GM23338 (cell line): ENCODE results near the gene TRIM37. TPM values are rescaled to one million over a fixed set of nuclear protein-coding genes. Genes with fewer than 3 reads are reported as not detected.

Experiments
- ATAC-seq: fragments of 200-7000 bp; cut with Tn5 transposase; 3 replicates; pipeline ENCODE4 v1.9.1; 2020
- DNase-seq: peaks from one replicate; pipeline ENCODE4 v3.0.0-alpha.2; 2015; ENCODE audit warnings: low spot score
- H2AFZ ChIP-seq: fragments of 200-600 bp; sonication (generic); 2 replicates; pipeline ENCODE4 v1.8.0; 2016; ENCODE audit warnings: antibody characterized with exemption, mild to moderate bottlenecking, moderate library complexity
- H3F3A ChIP-seq: fragments of 200-600 bp; sonication (generic); replicated peaks from 2 replicates; pipeline ENCODE4 v1.8.0; 2017; ENCODE audit warnings: antibody characterized with exemption, mixed run types, low read depth
- H3K27ac ChIP-seq: fragments of 200-600 bp; sonication (generic); 2 replicates; pipeline ENCODE4 v1.6.1; 2016; ENCODE audit warnings: low read depth
- H3K27me3 ChIP-seq: fragments of 200-600 bp; sonication (generic); 2 replicates; pipeline ENCODE4 v1.8.0; 2016; ENCODE audit warnings: mild to moderate bottlenecking, mixed run types, moderate library complexity; ENCODE audit not compliant: insufficient read depth
- H3K36me3 ChIP-seq: fragments of 200-600 bp; sonication (generic); 2 replicates; pipeline ENCODE4 v1.8.0; 2016; ENCODE audit warnings: mild to moderate bottlenecking; ENCODE audit not compliant: insufficient read depth
- H3K4me1 ChIP-seq: fragments of 200-600 bp; sonication (generic); 2 replicates; pipeline ENCODE4 v1.8.0; 2016; ENCODE audit warnings: mild to moderate bottlenecking, moderate library complexity; ENCODE audit not compliant: insufficient read depth
- H3K4me2 ChIP-seq: fragments of 200-600 bp; sonication (generic); 2 replicates; pipeline ENCODE4 v1.7.1; 2017; ENCODE audit warnings: mixed run types
- H3K4me3 ChIP-seq: fragments of 200-600 bp; sonication (generic); 2 replicates; pipeline ENCODE4 v1.6.1; 2016; ENCODE audit warnings: mixed run types
- H3K79me2 ChIP-seq: fragments of 200-600 bp; sonication (generic); replicated peaks from 2 replicates; pipeline ENCODE4 v1.8.0; 2017; ENCODE audit warnings: mild to moderate bottlenecking; ENCODE audit not compliant: insufficient read depth
- H3K9me2 ChIP-seq: fragments of 200-600 bp; sonication (generic); 2 replicates; pipeline ENCODE4 v1.8.0; 2017; ENCODE audit not compliant: insufficient read depth
- H4K20me1 ChIP-seq: fragments of 200-600 bp; sonication (generic); replicated peaks from 2 replicates; pipeline ENCODE4 v1.8.0; 2017; ENCODE audit warnings: mild to moderate bottlenecking; ENCODE audit not compliant: insufficient read depth
- H3K27ac Mint-ChIP-seq: 2 replicates; pipeline ENCODE4 v1.8.0; 2020; ENCODE audit warnings: inconsistent platforms, mild to moderate bottlenecking, moderate library complexity, mixed read lengths
- H3K27me3 Mint-ChIP-seq: 3 replicates; pipeline ENCODE4 v1.8.0; 2022; ENCODE audit warnings: low read depth, mild to moderate bottlenecking, moderate library complexity, mixed read lengths, inconsistent platforms; ENCODE audit not compliant: insufficient read depth, poor library complexity
- H3K36me3 Mint-ChIP-seq: 3 replicates; pipeline ENCODE4 v1.8.0; 2021; ENCODE audit warnings: low read depth, mild to moderate bottlenecking, inconsistent platforms, moderate library complexity, mixed read lengths
- H3K4me1 Mint-ChIP-seq: 3 replicates; pipeline ENCODE4 v1.8.0; 2020; ENCODE audit warnings: mild to moderate bottlenecking, inconsistent platforms, mixed read lengths
- H3K4me3 Mint-ChIP-seq: 3 replicates; pipeline ENCODE4 v1.8.0; 2021; ENCODE audit warnings: moderate library complexity, mild to moderate bottlenecking, inconsistent platforms, mixed read lengths
- H3K9me3 Mint-ChIP-seq: 3 replicates; pipeline ENCODE4 v1.8.0; 2020; ENCODE audit warnings: moderate library complexity, mild to moderate bottlenecking, inconsistent platforms, mixed read lengths
- CREB1 ChIP-seq: fragments of 250-450 bp; sonication (Bioruptor Pico); IDR thresholded peaks from 2 replicates; pipeline ENCODE4 v1.5.0; 2020; ENCODE audit warnings: low read depth, mild to moderate bottlenecking, moderate library complexity
- EZH2 ChIP-seq: fragments of 200-600 bp; sonication (generic); IDR thresholded peaks from one replicate; pipeline ENCODE4 v1.8.0; 2017; ENCODE audit warnings: antibody characterized with exemption, mild to moderate bottlenecking, low read depth; ENCODE audit not compliant: unreplicated experiment
- EZH2phosphoT487 ChIP-seq: fragments of 200-600 bp; sonication (generic); IDR thresholded peaks from one replicate; pipeline ENCODE4 v1.8.1; 2018; ENCODE audit warnings: antibody characterized with exemption; ENCODE audit not compliant: unreplicated experiment
- NANOG ChIP-seq: IDR thresholded peaks from 2 replicates; pipeline ENCODE4 v1.6.1; 2016; ENCODE audit warnings: antibody characterized with exemption, borderline replicate concordance
- STAT1 ChIP-seq: IDR thresholded peaks from one replicate; pipeline ENCODE4 v1.6.1; 2016; ENCODE audit warnings: antibody characterized with exemption; ENCODE audit not compliant: unreplicated experiment
- ZNF114 ChIP-seq: fragments of 250-450 bp; sonication (Bioruptor Pico); IDR thresholded peaks from 2 replicates; pipeline ENCODE4 v1.5.0; 2020; ENCODE audit warnings: mild to moderate bottlenecking, moderate library complexity
- ZNF331 ChIP-seq: fragments of 250-450 bp; sonication (Bioruptor Pico); IDR thresholded peaks from 2 replicates; pipeline ENCODE4 v1.5.0; 2020; ENCODE audit warnings: low read depth, mild to moderate bottlenecking, moderate library complexity
- polyA plus RNA-seq: library from polyadenylated mRNA; unstranded; fragments of >200 nt; fragmentation: Nextera tagmentation; extraction: Ambion mirVana; gene quantifications from 2 replicates; pipeline ENCODE4 v1.2.1, GENCODE V29; 2016
- total RNA-seq: library from RNA; depleted of rRNA; stranded (reverse); fragments of >200 nt; shearing (Covaris generic); gene quantifications from 2 replicates; pipeline ENCODE4 v1.2.3, GENCODE V29; 2014
- TF ChIP-seq, protein P1 (sequence below): IDR thresholded peaks from one replicate; pipeline ENCODE4 v1.6.1; 2018; ENCODE audit warnings: antibody characterized with exemption; ENCODE audit not compliant: unreplicated experiment
- TF ChIP-seq, protein P2 (sequence below): IDR thresholded peaks from 2 replicates; pipeline ENCODE4 v1.6.1; 2016; ENCODE audit warnings: antibody characterized with exemption
- TF ChIP-seq, protein P3 (sequence below): fragments of 250-450 bp; sonication (Bioruptor Pico); IDR thresholded peaks from 2 replicates; pipeline ENCODE4 v1.5.0; 2020; ENCODE audit warnings: mild to moderate bottlenecking, moderate library complexity
- TF ChIP-seq, protein P4 (sequence below), 2 experiments: fragments of 200-600 bp in 1 of 2; sonication (generic) in 1 of 2; conservative IDR thresholded peaks; 2 replicates each; pipeline versions ENCODE4 v1.5.1 to v1.6.1; 2016 to 2017; ENCODE audit warnings: antibody characterized with exemption in 2 of 2, low read depth in 2 of 2, mild to moderate bottlenecking in 2 of 2, moderate library complexity in 1 of 2

The TRIM37 gene
- total and polyA plus RNA-seq, 2 experiments from 2014 or later = 61.1 to 71.2 TPM

DNA sequence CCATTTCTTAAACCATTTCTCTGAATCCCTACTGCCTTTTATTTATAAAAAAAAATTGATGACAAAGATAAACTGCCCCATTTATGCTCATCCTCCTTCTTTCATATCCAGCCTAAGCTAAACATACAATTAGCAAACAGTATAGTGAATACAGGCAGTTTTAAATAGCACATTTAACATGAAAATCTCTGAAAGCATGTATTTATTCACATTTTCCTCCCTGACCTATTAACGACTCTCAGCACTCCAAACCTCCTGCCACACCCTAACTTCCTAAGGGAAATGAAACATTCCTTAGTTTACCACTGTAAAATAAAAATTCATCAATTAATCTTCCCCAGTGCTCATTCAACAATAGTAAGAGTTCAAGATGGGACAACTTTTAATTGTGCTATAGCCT lies 56.9 kb downstream of the TRIM37 start (continued):
- TF ChIP-seq, protein P1, sequence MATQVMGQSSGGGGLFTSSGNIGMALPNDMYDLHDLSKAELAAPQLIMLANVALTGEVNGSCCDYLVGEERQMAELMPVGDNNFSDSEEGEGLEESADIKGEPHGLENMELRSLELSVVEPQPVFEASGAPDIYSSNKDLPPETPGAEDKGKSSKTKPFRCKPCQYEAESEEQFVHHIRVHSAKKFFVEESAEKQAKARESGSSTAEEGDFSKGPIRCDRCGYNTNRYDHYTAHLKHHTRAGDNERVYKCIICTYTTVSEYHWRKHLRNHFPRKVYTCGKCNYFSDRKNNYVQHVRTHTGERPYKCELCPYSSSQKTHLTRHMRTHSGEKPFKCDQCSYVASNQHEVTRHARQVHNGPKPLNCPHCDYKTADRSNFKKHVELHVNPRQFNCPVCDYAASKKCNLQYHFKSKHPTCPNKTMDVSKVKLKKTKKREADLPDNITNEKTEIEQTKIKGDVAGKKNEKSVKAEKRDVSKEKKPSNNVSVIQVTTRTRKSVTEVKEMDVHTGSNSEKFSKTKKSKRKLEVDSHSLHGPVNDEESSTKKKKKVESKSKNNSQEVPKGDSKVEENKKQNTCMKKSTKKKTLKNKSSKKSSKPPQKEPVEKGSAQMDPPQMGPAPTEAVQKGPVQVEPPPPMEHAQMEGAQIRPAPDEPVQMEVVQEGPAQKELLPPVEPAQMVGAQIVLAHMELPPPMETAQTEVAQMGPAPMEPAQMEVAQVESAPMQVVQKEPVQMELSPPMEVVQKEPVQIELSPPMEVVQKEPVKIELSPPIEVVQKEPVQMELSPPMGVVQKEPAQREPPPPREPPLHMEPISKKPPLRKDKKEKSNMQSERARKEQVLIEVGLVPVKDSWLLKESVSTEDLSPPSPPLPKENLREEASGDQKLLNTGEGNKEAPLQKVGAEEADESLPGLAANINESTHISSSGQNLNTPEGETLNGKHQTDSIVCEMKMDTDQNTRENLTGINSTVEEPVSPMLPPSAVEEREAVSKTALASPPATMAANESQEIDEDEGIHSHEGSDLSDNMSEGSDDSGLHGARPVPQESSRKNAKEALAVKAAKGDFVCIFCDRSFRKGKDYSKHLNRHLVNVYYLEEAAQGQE = no peak
- TF ChIP-seq, protein P2, sequence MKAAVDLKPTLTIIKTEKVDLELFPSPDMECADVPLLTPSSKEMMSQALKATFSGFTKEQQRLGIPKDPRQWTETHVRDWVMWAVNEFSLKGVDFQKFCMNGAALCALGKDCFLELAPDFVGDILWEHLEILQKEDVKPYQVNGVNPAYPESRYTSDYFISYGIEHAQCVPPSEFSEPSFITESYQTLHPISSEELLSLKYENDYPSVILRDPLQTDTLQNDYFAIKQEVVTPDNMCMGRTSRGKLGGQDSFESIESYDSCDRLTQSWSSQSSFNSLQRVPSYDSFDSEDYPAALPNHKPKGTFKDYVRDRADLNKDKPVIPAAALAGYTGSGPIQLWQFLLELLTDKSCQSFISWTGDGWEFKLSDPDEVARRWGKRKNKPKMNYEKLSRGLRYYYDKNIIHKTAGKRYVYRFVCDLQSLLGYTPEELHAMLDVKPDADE = no peak
- TF ChIP-seq EZH2phosphoT487 (no peak), NANOG (no peak), ZNF114 (CRISPR knock-in tag) (no peak), EZH2 (no peak)

DNA sequence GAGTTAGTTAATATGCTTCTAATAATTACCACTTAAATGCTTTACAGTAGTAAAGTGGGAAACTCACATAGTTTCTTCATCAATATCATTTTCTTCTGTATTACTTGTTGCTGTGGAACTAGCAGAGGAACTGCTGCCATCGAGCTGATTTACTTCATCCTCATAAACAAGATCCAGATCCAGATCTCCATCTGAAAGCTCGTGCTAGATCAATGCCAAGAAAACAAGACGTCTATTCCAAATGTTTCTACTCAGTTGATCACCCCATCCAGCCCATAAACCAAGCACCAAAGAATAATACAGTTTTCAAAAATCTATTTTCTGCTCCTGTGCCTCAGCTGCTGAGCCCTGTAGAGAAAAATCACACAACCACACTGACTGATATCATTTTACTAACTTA lies 59.1 kb downstream of the TRIM37 start:
- ATAC-seq (no peak), DNase-seq (no peak)
- no peak overlapping the region for H3K4me2 ChIP-seq
- H3K79me2 ChIP-seq = no peaks in the 10 kb centered on the region
- no peaks in the 10 kb centered on the region for H3K9me2 ChIP-seq
- peaks cover 9% of the 10 kb centered on the region; the same call in 1 of the 2 replicates for H4K20me1 ChIP-seq
- no peak overlapping the region for H3K27ac ChIP-seq
- H3K36me3 ChIP-seq = peaks cover 13% of the 10 kb centered on the region
- H3K36me3 Mint-ChIP-seq = peaks cover 54% of the 10 kb centered on the region
- no peaks in the 10 kb centered on the region for H3K4me1 ChIP-seq
- H3K27ac Mint-ChIP-seq = no peak overlapping the region
- no peak overlapping the region for H3K4me3 Mint-ChIP-seq
- no peaks in the 10 kb centered on the region for H3F3A ChIP-seq
- no peaks in the 10 kb centered on the region for H3K4me1 Mint-ChIP-seq
- H3K27me3 ChIP-seq = no peaks in the 10 kb centered on the region
- no peaks in the 10 kb centered on the region for H3K9me3 Mint-ChIP-seq
- H3K4me3 ChIP-seq = no peak overlapping the region
- H3K27me3 Mint-ChIP-seq = no peaks in the 10 kb centered on the region
- H2AFZ ChIP-seq = no peak overlapping the region
- TF ChIP-seq EZH2phosphoT487 (no peak), EZH2 (no peak), ZNF331 (CRISPR knock-in tag) (no peak), ZNF114 (CRISPR knock-in tag) (no peak), STAT1 (no peak), CREB1 (CRISPR knock-in tag) (no peak)
- TF ChIP-seq, protein P3, sequence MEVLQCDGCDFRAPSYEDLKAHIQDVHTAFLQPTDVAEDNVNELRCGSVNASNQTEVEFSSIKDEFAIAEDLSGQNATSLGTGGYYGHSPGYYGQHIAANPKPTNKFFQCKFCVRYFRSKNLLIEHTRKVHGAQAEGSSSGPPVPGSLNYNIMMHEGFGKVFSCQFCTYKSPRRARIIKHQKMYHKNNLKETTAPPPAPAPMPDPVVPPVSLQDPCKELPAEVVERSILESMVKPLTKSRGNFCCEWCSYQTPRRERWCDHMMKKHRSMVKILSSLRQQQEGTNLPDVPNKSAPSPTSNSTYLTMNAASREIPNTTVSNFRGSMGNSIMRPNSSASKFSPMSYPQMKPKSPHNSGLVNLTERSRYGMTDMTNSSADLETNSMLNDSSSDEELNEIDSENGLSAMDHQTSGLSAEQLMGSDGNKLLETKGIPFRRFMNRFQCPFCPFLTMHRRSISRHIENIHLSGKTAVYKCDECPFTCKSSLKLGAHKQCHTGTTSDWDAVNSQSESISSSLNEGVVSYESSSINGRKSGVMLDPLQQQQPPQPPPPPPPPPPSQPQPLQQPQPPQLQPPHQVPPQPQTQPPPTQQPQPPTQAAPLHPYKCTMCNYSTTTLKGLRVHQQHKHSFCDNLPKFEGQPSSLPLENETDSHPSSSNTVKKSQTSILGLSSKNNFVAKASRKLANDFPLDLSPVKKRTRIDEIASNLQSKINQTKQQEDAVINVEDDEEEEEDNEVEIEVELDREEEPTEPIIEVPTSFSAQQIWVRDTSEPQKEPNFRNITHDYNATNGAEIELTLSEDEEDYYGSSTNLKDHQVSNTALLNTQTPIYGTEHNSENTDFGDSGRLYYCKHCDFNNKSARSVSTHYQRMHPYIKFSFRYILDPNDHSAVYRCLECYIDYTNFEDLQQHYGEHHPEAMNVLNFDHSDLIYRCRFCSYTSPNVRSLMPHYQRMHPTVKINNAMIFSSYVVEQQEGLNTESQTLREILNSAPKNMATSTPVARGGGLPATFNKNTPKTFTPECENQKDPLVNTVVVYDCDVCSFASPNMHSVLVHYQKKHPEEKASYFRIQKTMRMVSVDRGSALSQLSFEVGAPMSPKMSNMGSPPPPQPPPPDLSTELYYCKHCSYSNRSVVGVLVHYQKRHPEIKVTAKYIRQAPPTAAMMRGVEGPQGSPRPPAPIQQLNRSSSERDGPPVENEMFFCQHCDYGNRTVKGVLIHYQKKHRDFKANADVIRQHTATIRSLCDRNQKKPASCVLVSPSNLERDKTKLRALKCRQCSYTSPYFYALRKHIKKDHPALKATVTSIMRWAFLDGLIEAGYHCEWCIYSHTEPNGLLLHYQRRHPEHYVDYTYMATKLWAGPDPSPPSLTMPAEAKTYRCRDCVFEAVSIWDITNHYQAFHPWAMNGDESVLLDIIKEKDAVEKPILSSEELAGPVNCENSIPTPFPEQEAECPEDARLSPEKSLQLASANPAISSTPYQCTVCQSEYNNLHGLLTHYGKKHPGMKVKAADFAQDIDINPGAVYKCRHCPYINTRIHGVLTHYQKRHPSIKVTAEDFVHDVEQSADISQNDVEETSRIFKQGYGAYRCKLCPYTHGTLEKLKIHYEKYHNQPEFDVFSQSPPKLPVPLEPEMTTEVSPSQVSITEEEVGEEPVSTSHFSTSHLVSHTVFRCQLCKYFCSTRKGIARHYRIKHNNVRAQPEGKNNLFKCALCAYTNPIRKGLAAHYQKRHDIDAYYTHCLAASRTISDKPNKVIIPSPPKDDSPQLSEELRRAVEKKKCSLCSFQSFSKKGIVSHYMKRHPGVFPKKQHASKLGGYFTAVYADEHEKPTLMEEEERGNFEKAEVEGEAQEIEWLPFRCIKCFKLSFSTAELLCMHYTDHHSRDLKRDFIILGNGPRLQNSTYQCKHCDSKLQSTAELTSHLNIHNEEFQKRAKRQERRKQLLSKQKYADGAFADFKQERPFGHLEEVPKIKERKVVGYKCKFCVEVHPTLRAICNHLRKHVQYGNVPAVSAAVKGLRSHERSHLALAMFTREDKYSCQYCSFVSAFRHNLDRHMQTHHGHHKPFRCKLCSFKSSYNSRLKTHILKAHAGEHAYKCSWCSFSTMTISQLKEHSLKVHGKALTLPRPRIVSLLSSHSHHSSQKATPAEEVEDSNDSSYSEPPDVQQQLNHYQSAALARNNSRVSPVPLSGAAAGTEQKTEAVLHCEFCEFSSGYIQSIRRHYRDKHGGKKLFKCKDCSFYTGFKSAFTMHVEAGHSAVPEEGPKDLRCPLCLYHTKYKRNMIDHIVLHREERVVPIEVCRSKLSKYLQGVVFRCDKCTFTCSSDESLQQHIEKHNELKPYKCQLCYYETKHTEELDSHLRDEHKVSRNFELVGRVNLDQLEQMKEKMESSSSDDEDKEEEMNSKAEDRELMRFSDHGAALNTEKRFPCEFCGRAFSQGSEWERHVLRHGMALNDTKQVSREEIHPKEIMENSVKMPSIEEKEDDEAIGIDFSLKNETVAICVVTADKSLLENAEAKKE (CRISPR knock-in tag) = no peak
- TF ChIP-seq, protein P4, sequence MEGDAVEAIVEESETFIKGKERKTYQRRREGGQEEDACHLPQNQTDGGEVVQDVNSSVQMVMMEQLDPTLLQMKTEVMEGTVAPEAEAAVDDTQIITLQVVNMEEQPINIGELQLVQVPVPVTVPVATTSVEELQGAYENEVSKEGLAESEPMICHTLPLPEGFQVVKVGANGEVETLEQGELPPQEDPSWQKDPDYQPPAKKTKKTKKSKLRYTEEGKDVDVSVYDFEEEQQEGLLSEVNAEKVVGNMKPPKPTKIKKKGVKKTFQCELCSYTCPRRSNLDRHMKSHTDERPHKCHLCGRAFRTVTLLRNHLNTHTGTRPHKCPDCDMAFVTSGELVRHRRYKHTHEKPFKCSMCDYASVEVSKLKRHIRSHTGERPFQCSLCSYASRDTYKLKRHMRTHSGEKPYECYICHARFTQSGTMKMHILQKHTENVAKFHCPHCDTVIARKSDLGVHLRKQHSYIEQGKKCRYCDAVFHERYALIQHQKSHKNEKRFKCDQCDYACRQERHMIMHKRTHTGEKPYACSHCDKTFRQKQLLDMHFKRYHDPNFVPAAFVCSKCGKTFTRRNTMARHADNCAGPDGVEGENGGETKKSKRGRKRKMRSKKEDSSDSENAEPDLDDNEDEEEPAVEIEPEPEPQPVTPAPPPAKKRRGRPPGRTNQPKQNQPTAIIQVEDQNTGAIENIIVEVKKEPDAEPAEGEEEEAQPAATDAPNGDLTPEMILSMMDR (conservative IDR thresholded peaks at IDR 0.05; ENCODE audit: low read depth in 2 of 2) = no peak
- TF ChIP-seq, protein P2 = no peak
